Parathyroid adenoma (tissue), 2 donors: ENCODE measurements around the gene SLC8A1.

Source experiments
- H2AFZ ChIP-seq: fragments of 300-600 bp; sonication (generic); one replicate; pipeline ENCODE4 v1.7.0; 2017; ENCODE audit warnings: antibody characterized with exemption, mild to moderate bottlenecking
- H3K27ac ChIP-seq: fragments of 300-600 bp; sonication (generic); one replicate; pipeline ENCODE4 v1.7.0; 2017
- H3K27me3 ChIP-seq: fragments of 300-600 bp; sonication (generic); one replicate; pipeline ENCODE4 v1.7.0; 2017; ENCODE audit warnings: low read length; ENCODE audit not compliant: control insufficient read depth, insufficient read depth
- H3K36me3 ChIP-seq: fragments of 300-600 bp; sonication (generic); one replicate; pipeline ENCODE4 v1.7.0; 2017; ENCODE audit warnings: low read length; ENCODE audit not compliant: control insufficient read depth, insufficient read depth
- H3K4me1 ChIP-seq: fragments of 300-600 bp; sonication (generic); one replicate; pipeline ENCODE4 v1.7.0; 2017; ENCODE audit warnings: control low read depth
- H3K4me2 ChIP-seq: fragments of 300-600 bp; sonication (generic); one replicate; pipeline ENCODE4 v1.7.0; 2017; ENCODE audit warnings: low read length
- H3K4me3 ChIP-seq: fragments of 300-600 bp; sonication (generic); one replicate; pipeline ENCODE4 v1.7.0; 2017; ENCODE audit warnings: low read depth, low read length
- H3K79me2 ChIP-seq: fragments of 300-600 bp; sonication (generic); one replicate; pipeline ENCODE4 v1.7.0; 2017; ENCODE audit warnings: control low read depth
- H3K9ac ChIP-seq: fragments of 300-600 bp; sonication (generic); one replicate; pipeline ENCODE4 v1.7.0; 2017; ENCODE audit warnings: mild to moderate bottlenecking
- H3K9me3 ChIP-seq: fragments of 300-600 bp; sonication (generic); one replicate; pipeline ENCODE4 v1.7.0; 2017; ENCODE audit warnings: low read length; ENCODE audit not compliant: control insufficient read depth
- CTCF ChIP-seq: fragments of 300-600 bp; sonication (generic); IDR thresholded peaks from one replicate; pipeline ENCODE4 v1.7.0; 2017; ENCODE audit warnings: antibody characterized with exemption, mild to moderate bottlenecking
- donor health status: primary hyperparathyroidism.

Gene SLC8A1

GRCh38 chr2:40292291-40292690 lies 159.6 kb downstream of the SLC8A1 start:
- no peak for TF ChIP-seq CTCF
- Histone ChIP-seq H3K4me1 (no peaks in the 10 kb centered on the region), H3K4me3 (no peak overlapping the region), H2AFZ (no peak overlapping the region), H3K4me2 (no peak overlapping the region), H3K36me3 (no peaks in the 10 kb centered on the region), H3K27me3 (no peaks in the 10 kb centered on the region), H3K9ac (no peak overlapping the region), H3K79me2 (no peaks in the 10 kb centered on the region), H3K27ac (no peak overlapping the region), H3K9me3 (no peaks in the 10 kb centered on the region)

DNA sequence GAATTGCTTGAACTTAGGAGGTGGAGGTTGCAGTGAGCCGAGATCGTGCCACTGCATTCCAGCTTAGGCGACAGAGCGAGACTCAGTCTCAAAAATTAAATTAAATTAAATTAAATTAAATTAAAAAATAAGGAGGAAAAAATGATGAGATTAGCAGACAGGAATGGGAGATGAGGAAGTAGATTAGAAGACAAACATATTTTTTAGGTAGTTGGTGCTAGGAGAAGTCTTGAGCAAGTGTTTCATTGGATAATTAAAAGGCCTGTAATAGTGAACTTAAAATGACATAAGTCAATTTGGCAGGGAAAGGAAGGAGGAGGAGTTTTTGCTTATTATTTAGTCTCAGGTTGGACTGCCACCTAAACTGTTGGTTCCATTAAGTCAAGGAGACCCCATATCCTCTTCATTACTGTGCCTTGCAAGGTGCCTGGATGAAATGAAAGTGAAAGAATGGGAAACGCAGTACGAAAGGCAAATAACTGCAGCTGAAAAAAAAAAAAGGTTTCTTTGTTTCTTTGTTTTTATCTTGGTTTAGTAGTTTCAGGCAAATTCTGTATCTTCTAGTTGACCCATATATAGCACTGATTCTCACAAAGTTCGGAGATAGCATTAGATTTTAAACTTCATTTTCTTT lies 162.0 kb downstream of the SLC8A1 start:
- Histone ChIP-seq H3K4me3 (no peak overlapping the region), H3K27ac (no peak overlapping the region), H3K9ac (no peak overlapping the region), H3K27me3 (no peaks in the 10 kb centered on the region), H2AFZ (no peak overlapping the region), H3K36me3 (no peaks in the 10 kb centered on the region), H3K4me1 (no peaks in the 10 kb centered on the region), H3K4me2 (no peak overlapping the region), H3K79me2 (no peaks in the 10 kb centered on the region), H3K9me3 (no peaks in the 10 kb centered on the region)
- TF ChIP-seq CTCF: no peak

- Histone ChIP-seq H3K79me2 (no peaks in the 10 kb centered on the region), H3K27me3 (no peaks in the 10 kb centered on the region), H2AFZ (no peak overlapping the region), H3K36me3 (no peaks in the 10 kb centered on the region), H3K4me1 (no peaks in the 10 kb centered on the region), H3K9me3 (no peaks in the 10 kb centered on the region), H3K27ac (no peak overlapping the region), H3K9ac (no peak overlapping the region), H3K4me2 (no peak overlapping the region), H3K4me3 (no peak overlapping the region)
- TF ChIP-seq CTCF: no peak
Measured at GRCh38 chr2:40287773-40288172, 164.1 kb downstream of the SLC8A1 start.

- no peaks in the 10 kb centered on the region for H3K79me2 ChIP-seq
- H3K27me3 ChIP-seq: no peaks in the 10 kb centered on the region
- H3K4me2 ChIP-seq: no peak overlapping the region
- H3K4me3 ChIP-seq: no peak overlapping the region
- no peaks in the 10 kb centered on the region for H3K4me1 ChIP-seq
- H2AFZ ChIP-seq: no peak overlapping the region
- H3K9me3 ChIP-seq: no peaks in the 10 kb centered on the region
- no peaks in the 10 kb centered on the region for H3K36me3 ChIP-seq
- no peak for TF ChIP-seq CTCF
- H3K9ac ChIP-seq: no peak overlapping the region
- no peak overlapping the region for H3K27ac ChIP-seq
Measured at GRCh38 chr2:40287195-40287594, 164.7 kb downstream of the SLC8A1 start.

GRCh38 chr2:40286721-40287120 lies 165.2 kb downstream of the SLC8A1 start:
- no peak overlapping the region for H2AFZ ChIP-seq
- no peak overlapping the region for H3K4me3 ChIP-seq
- no peak overlapping the region for H3K4me2 ChIP-seq
- H3K9me3 ChIP-seq: no peaks in the 10 kb centered on the region
- TF ChIP-seq CTCF: no peak
- no peak overlapping the region for H3K9ac ChIP-seq
- no peaks in the 10 kb centered on the region for H3K36me3 ChIP-seq
- H3K4me1 ChIP-seq: no peaks in the 10 kb centered on the region
- H3K27me3 ChIP-seq: no peaks in the 10 kb centered on the region
- H3K79me2 ChIP-seq: no peaks in the 10 kb centered on the region
- no peak overlapping the region for H3K27ac ChIP-seq
